ENCODE data around the gene CDH16. TPM values are rescaled to one million over a fixed set of nuclear protein-coding genes. Genes with fewer than 3 reads are reported as not detected.
"Not testable (repeated sequence)": the region's sequence is repeated elsewhere in the genome, so short reads cannot be mapped to it uniquely, and the experiment has no call there.

The CDH16 gene
- total RNA-seq, 1 donor from 2014 or later, result not detected

DNA sequence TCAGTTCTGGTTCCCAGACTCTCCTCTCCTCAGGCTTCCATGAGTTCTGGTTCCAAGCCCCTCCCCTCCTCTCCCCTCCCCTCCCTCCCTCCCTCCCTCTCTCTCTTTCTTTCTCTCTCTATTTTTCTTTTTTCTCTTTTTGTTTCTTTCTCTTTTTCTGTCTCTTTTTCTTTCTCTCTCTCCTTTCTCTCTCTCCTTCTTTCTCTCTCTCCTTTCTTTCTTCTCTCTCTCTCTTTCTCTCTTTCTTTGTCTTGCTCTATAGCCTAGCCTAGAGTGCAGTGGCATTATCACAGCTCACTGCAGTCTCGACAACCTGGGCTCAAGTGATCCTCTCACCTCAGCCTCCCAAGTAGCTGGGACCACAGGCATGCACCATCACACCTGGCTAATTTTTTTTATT, 41.6 kb upstream of the CDH16 start:
- TF ChIP-seq, protein P1, sequence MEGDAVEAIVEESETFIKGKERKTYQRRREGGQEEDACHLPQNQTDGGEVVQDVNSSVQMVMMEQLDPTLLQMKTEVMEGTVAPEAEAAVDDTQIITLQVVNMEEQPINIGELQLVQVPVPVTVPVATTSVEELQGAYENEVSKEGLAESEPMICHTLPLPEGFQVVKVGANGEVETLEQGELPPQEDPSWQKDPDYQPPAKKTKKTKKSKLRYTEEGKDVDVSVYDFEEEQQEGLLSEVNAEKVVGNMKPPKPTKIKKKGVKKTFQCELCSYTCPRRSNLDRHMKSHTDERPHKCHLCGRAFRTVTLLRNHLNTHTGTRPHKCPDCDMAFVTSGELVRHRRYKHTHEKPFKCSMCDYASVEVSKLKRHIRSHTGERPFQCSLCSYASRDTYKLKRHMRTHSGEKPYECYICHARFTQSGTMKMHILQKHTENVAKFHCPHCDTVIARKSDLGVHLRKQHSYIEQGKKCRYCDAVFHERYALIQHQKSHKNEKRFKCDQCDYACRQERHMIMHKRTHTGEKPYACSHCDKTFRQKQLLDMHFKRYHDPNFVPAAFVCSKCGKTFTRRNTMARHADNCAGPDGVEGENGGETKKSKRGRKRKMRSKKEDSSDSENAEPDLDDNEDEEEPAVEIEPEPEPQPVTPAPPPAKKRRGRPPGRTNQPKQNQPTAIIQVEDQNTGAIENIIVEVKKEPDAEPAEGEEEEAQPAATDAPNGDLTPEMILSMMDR (IDR thresholded peaks at IDR 0.05; ENCODE audit: partially characterized antibody, unreplicated experiment), result no peak
- Mint-ChIP-seq H3K27ac (ENCODE audit: unreplicated experiment) (no peak overlapping the region), H3K9me3 (ENCODE audit: unreplicated experiment) (peaks cover 6% of the 10 kb centered on the region), H3K4me3 (ENCODE audit: unreplicated experiment) (no peak overlapping the region), H3K27me3 (ENCODE audit: unreplicated experiment) (peaks cover 6% of the 10 kb centered on the region), H3K36me3 (ENCODE audit: unreplicated experiment) (no peaks in the 10 kb centered on the region), H3K4me1 (ENCODE audit: low read depth, unreplicated experiment) (peaks cover 5% of the 10 kb centered on the region)
- no peak for DNase-seq

DNA sequence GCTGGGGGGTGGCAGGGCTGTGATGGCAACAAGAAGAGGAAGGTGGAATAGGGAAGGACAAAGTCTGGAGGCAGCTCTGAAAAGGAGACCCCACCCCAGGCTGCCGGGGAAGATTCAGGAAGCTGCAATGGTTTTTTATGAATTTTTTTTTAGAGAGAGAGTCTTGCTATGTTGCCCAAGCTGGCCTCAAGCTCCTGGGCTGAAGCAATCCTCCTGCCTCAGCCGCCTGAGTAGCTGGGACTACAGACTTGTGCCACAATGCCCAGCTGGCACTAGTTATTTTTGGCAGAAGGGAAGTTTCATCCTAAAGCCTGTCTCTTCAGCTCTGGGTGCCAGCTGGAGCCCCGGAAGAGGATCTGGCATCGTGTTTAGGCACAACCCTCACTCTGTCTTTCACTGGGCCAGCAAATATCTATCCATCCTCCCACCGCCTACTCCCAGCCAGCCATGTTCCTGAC, 41.0 kb upstream of the CDH16 start:
- no peak overlapping the region for H3K27ac Mint-ChIP-seq (ENCODE audit: unreplicated experiment)
- no peaks in the 10 kb centered on the region for H3K36me3 Mint-ChIP-seq (ENCODE audit: unreplicated experiment)
- DNase-seq, result no peak
- TF ChIP-seq, protein P1 (IDR thresholded peaks at IDR 0.05; ENCODE audit: partially characterized antibody, unreplicated experiment), result no peak
- H3K9me3 Mint-ChIP-seq (ENCODE audit: unreplicated experiment), result peaks cover 6% of the 10 kb centered on the region
- peaks cover 6% of the 10 kb centered on the region for H3K27me3 Mint-ChIP-seq (ENCODE audit: unreplicated experiment)
- H3K4me3 Mint-ChIP-seq (ENCODE audit: unreplicated experiment), result no peak overlapping the region
- H3K4me1 Mint-ChIP-seq (ENCODE audit: low read depth, unreplicated experiment), result peaks cover 5% of the 10 kb centered on the region

DNA sequence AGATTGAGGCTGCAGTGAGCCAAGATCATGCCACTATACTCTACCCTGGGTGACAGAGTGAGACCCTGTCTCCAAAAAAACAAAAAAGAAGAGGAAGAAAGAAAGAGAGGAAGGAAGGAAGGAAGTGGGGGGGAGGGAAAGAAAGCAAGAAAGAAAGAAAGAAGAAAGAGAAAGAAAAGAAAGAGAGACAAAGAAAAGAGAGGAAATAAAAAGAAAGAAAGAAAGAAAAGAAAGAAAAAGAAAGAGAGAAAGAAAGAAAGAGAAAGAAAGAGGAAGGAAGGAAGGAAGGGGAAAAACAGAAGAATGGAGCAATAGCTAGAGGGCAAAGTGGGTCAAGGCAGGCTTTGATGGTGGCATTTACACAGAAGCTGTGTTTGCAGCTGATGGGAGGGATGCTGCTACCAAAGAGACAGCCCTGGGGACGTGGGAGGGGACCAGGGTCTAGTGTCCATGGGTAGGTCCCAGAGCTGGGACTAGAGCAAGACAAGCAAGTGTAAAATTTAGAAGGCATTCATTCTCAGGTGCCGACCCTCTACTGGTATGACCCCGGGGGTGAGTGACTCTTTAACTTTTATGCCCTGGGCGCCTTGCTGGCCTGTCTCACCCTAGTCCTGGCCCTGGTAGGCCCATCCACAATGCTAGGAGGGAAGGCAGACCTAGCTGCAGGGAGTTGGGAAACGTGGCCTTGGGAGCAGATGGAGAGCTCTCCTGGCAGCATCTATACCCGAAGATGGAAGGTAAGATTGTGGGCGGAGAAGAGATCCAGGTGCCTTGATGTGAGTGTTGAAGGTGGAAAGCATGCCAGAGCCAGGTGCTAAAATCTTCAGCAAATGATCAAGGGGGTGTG, 40.4 kb upstream of the CDH16 start:
- no peak for DNase-seq
- H3K27ac Mint-ChIP-seq (ENCODE audit: unreplicated experiment), result peak overlapping the region; percentile 53
- H3K4me3 Mint-ChIP-seq (ENCODE audit: unreplicated experiment), result no peak overlapping the region
- H3K36me3 Mint-ChIP-seq (ENCODE audit: unreplicated experiment), result no peaks in the 10 kb centered on the region
- TF ChIP-seq, protein P1 (IDR thresholded peaks at IDR 0.05; ENCODE audit: partially characterized antibody, unreplicated experiment), result no peak
- H3K4me1 Mint-ChIP-seq (ENCODE audit: low read depth, unreplicated experiment), result peaks cover 5% of the 10 kb centered on the region
- peaks cover 6% of the 10 kb centered on the region for H3K27me3 Mint-ChIP-seq (ENCODE audit: unreplicated experiment)
- peaks cover 6% of the 10 kb centered on the region for H3K9me3 Mint-ChIP-seq (ENCODE audit: unreplicated experiment)

DNA sequence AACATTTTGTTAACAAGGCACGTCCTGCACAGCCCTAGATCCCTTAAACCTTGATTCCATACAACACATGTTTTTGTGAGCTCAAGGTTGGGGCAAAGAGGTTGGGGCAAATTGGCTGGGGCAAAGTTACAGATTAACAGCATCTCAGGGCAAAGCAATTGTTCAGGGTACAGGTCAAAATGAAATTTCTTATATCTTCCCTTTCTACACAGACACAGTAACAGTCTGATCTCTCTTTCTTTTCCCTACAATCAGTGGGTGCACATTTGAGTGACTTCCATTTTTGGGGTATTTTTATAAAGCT, 37.4 kb upstream of the CDH16 start:
- H3K4me3 Mint-ChIP-seq (ENCODE audit: unreplicated experiment); H3K9me3 Mint-ChIP-seq (ENCODE audit: unreplicated experiment): not testable (repeated sequence)

DNA sequence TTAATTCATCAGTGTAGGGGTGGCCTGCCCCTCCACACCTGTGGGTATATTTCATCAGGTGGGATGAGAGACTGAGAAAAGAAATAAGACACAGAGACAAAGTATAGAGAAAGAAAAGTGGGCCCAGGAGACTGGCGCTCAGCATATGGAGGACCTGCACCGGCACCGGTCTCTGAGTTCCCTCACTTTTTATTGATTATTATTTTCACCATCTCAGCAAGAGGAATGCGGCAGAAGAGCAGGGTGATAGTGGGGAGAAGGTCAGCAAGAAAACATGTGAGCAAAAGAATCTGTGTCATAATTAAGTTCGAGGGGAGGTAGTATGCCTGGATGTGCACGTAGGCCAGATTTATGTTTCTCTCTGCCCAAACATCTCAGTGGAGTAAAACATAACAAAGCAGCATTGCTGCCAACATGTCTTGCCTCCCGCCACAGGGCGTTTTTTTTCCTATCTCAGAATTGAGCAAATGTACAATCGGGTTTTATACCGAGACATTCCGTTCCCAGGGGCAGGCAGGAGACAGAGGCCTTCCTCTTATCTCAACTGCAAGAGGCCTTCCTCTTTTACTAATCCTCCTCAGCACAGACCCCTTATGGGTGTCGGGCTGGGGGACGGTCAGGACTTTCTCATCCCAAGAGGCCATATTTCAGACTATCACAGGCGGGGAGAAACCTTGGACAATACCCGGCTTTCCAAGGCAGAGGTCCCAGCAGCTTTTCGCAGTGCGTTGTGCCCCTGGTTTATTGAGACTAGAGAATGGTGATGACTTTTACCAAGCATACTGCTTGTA, 36.9 kb upstream of the CDH16 start:
- H3K27me3 Mint-ChIP-seq (ENCODE audit: unreplicated experiment); H3K27ac Mint-ChIP-seq (ENCODE audit: unreplicated experiment); H3K9me3 Mint-ChIP-seq (ENCODE audit: unreplicated experiment); H3K4me3 Mint-ChIP-seq (ENCODE audit: unreplicated experiment); H3K4me1 Mint-ChIP-seq (ENCODE audit: low read depth, unreplicated experiment); DNase-seq; H3K36me3 Mint-ChIP-seq (ENCODE audit: unreplicated experiment): not testable (repeated sequence)

More for the DNA sequence above, 37.4 kb upstream of the CDH16 start:
- H3K27me3 Mint-ChIP-seq (ENCODE audit: unreplicated experiment); DNase-seq; H3K4me1 Mint-ChIP-seq (ENCODE audit: low read depth, unreplicated experiment); H3K27ac Mint-ChIP-seq (ENCODE audit: unreplicated experiment); H3K36me3 Mint-ChIP-seq (ENCODE audit: unreplicated experiment): not testable (repeated sequence)
